Erythroblast (primary cell): ENCODE results near the gene WDHD1.

Source experiments
- GATA1 ChIP-seq: IDR thresholded peaks from 2 replicates; pipeline ENCODE4 v1.6.1; 2011; ENCODE audit warnings: low read depth, mild to moderate bottlenecking, control low read depth, low read length, moderate library complexity
- POLR2A ChIP-seq: IDR thresholded peaks from 2 replicates; pipeline ENCODE4 v1.6.1; 2011; ENCODE audit warnings: mild to moderate bottlenecking, low read length

- TF ChIP-seq POLR2A (no peak), GATA1 (no peak)
These were observed 21.8 kb downstream of the WDHD1 start for GRCh38 chr14:55005071-55005470.
